ENCODE data around the gene KRT3. TPM values are rescaled to one million over a fixed set of nuclear protein-coding genes. Genes with fewer than 3 reads are reported as not detected.
"Not testable (repeated sequence)": the region's sequence is repeated elsewhere in the genome, so short reads cannot be mapped to it uniquely, and the experiment has no call there.

KRT3 gene
- total RNA-seq, 2 experiments from 2014 or later = not detected

DNA sequence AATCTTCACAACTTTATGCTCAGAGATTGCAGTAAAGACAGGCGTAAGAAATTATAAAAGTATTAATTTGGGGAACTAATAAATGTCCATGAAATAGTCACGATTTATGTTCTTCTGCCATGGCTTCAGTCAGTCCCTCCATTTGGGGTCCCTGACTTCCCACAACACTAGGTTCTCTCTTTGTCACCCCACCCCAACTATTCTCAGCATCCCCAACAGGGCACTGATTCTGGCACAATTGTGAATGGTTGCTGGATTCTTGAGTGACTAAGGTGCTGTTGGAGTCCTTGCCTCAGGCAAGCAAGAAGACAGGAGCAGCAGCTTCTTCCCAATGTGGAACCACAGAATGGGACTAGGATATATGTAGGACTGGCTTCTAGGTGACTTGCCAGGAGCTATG lies 34.1 kb downstream of the KRT3 start:
- intact Hi-C loops (cut with micrococcal nuclease) = no loop called here
- DNase-seq = no peak
- TF ChIP-seq, protein P1, sequence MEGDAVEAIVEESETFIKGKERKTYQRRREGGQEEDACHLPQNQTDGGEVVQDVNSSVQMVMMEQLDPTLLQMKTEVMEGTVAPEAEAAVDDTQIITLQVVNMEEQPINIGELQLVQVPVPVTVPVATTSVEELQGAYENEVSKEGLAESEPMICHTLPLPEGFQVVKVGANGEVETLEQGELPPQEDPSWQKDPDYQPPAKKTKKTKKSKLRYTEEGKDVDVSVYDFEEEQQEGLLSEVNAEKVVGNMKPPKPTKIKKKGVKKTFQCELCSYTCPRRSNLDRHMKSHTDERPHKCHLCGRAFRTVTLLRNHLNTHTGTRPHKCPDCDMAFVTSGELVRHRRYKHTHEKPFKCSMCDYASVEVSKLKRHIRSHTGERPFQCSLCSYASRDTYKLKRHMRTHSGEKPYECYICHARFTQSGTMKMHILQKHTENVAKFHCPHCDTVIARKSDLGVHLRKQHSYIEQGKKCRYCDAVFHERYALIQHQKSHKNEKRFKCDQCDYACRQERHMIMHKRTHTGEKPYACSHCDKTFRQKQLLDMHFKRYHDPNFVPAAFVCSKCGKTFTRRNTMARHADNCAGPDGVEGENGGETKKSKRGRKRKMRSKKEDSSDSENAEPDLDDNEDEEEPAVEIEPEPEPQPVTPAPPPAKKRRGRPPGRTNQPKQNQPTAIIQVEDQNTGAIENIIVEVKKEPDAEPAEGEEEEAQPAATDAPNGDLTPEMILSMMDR (IDR thresholded peaks at IDR 0.05) = no peak
- Mint-ChIP-seq H3K9me3 (peaks cover 20% of the 10 kb centered on the region), H3K27ac (no peak overlapping the region), H3K4me1 (ENCODE audit: low read depth) (no peaks in the 10 kb centered on the region), H3K27me3 (no peaks in the 10 kb centered on the region), H3K36me3 (ENCODE audit: low read depth) (no peaks in the 10 kb centered on the region), H3K4me3 (no peak overlapping the region)
- CTCF ChIA-PET = no interaction called here
- POLR2A ChIA-PET = no interaction called here
- ATAC-seq = no peak

DNA sequence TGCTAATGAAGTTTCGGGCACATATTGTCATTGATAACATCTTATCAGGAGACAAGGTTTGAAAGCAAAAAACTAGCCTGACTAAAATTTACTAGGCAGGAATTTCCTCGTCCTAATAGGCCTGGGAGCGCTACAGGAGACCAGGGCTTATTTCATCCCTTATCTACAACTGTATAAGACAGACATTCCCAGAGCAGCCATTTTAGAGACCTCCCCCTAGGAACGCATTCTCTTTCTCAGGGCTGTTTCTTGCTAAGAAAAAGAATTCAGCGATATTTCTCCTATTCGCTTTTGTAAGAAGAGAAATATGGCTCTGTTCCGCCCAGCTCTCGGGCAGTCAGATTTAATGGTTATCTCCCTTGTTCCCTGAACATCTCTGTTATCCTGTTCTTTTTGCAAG lies 34.7 kb downstream of the KRT3 start:
- POLR2A ChIA-PET; H3K4me1 Mint-ChIP-seq (ENCODE audit: low read depth): not testable (repeated sequence)

DNA sequence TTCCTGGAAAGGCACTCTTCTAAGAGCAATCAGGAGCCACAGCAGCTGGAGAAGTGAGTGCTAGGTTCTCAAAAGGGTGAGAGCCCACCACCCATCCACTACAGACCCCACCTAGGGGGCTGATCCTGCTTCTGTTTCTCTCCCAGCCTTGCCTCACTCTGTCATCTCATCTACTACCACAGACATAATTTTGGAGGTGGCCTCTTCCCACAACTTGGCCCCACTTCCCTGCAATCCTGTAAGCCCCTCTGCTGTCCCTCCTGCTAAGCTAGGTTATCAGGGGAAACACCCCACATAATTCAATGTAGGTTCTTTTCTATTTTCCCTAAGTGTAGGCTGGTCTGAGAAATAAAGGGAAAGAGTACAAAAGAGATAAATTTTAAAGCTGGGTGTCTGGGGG lies 35.3 kb downstream of the KRT3 start:
- Mint-ChIP-seq H3K36me3 (ENCODE audit: low read depth) (no peaks in the 10 kb centered on the region), H3K4me3 (no peak overlapping the region), H3K9me3 (peaks cover 20% of the 10 kb centered on the region), H3K4me1 (ENCODE audit: low read depth) (no peaks in the 10 kb centered on the region), H3K27ac (no peak overlapping the region), H3K27me3 (no peaks in the 10 kb centered on the region)
- intact Hi-C loops (cut with micrococcal nuclease) = no loop called here
- TF ChIP-seq, protein P1 (IDR thresholded peaks at IDR 0.05) = no peak
- DNase-seq = no peak
- ChIA-PET CTCF (interaction anchor here (1.3 to 1.4 kb wide), 2 partner anchors 110 to 178 kb away, joined by 3 read pairs; no protein-coding TSS in a partner anchor), POLR2A (no interaction called here)
- ATAC-seq = no peak

More for the DNA sequence above, 34.7 kb downstream of the KRT3 start:
- CTCF ChIA-PET; DNase-seq; H3K27ac Mint-ChIP-seq; H3K36me3 Mint-ChIP-seq (ENCODE audit: low read depth); intact Hi-C loops (cut with micrococcal nuclease); H3K4me3 Mint-ChIP-seq; H3K27me3 Mint-ChIP-seq; ATAC-seq: not testable (repeated sequence)
- H3K9me3 Mint-ChIP-seq = peaks cover 20% of the 10 kb centered on the region

DNA sequence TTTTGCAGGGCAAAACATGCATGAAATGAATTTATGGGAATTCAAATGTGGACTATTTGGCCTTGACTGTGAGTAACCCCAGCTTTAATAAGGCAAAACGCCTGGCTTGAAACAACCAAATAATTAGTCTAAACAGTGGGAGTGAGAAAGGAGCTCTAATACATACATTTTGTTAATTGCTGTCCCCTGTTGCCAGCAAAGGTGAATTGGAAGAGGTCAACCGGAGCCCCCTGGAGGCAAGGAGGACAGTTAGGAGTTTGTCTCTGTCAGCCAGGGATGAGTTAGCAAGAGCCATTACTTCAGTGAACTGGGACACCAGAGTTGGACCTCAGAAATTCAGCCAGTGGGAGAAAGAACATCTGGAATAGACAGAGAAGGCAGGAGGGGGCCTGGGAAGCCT lies 36.2 kb downstream of the KRT3 start:
- Mint-ChIP-seq H3K9me3 (peaks cover 20% of the 10 kb centered on the region), H3K4me1 (ENCODE audit: low read depth) (no peaks in the 10 kb centered on the region), H3K27ac (no peak overlapping the region), H3K4me3 (no peak overlapping the region), H3K36me3 (ENCODE audit: low read depth) (no peaks in the 10 kb centered on the region), H3K27me3 (no peaks in the 10 kb centered on the region)
- ATAC-seq (no peak), DNase-seq (no peak)
- POLR2A ChIA-PET = no interaction called here
- TF ChIP-seq, protein P1 (IDR thresholded peaks at IDR 0.05) = no peak
- intact Hi-C loops (cut with micrococcal nuclease) = no loop called here
- CTCF ChIA-PET = interaction anchor here (1.3 to 1.4 kb wide), 2 partner anchors 111 to 177 kb away, joined by 3 read pairs; no protein-coding TSS in a partner anchor

DNA sequence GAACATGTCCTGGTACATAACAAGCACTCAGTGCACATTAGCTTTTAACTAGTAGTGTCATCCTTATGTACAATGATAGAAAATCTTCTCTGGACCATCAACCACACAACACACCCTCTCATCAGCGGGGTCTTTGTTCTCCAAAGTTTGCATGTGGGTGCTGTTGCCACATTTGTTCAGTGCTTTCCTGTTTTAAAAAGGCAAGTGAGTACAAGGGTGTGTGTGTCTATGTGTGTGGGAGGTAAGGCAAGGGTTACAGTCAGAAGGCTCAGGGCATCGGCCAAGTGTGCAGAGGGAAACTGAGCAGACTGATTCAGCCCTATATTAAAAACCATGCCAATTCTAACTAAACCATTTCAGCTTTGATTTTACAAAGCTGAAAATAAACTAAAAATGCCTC lies 36.7 kb downstream of the KRT3 start:
- Mint-ChIP-seq H3K36me3 (ENCODE audit: low read depth) (no peaks in the 10 kb centered on the region), H3K4me1 (ENCODE audit: low read depth) (no peaks in the 10 kb centered on the region), H3K27ac (no peak overlapping the region), H3K9me3 (peaks cover 20% of the 10 kb centered on the region), H3K4me3 (no peak overlapping the region), H3K27me3 (no peaks in the 10 kb centered on the region)
- ChIA-PET CTCF (interaction anchor here (1.3 to 1.4 kb wide), 2 partner anchors 111 to 177 kb away, joined by 3 read pairs; no protein-coding TSS in a partner anchor), POLR2A (no interaction called here)
- ATAC-seq (no peak), DNase-seq (no peak)
- TF ChIP-seq, protein P1 (IDR thresholded peaks at IDR 0.05) = no peak
- intact Hi-C loops (cut with micrococcal nuclease) = no loop called here

Measured in activated CD8-positive, alpha-beta T cell treated with anti-CD3 and anti-CD28 coated beads for 36 hours (primary cell).